Germinal center (tissue), 1 donor: ENCODE measurements around the gene GPR119.
"Not testable (repeated sequence)": the region's sequence is repeated elsewhere in the genome, so short reads cannot be mapped to it uniquely, and the experiment has no call there.

Experiments used
- DNase-seq: peaks from one replicate; pipeline ENCODE4 v3.0.0; 2012; ENCODE audit warnings: mixed read lengths, low spot score

GPR119 gene

GRCh38 chrX:130339408-130340222 lies 45.9 kb downstream of the GPR119 start, which contains the start of gene SLC25A14:
SLC25A14 (plus strand) TSS chrX:130339919; CDS start chrX:130340279, 360 bp downstream.
- peak; percentile 49 for DNase-seq

GRCh38 chrX:130338869-130339268 lies 46.6 kb downstream of the GPR119 start:
- DNase-seq, result not testable (repeated sequence)

- DNase-seq, result no peak
Measured at GRCh38 chrX:130336531-130336930, 48.9 kb downstream of the GPR119 start.
